Gastrocnemius medialis (tissue), 4 donors: ENCODE measurements around the gene RAB3A. TPM values are rescaled to one million over a fixed set of nuclear protein-coding genes. Genes with fewer than 3 reads are reported as not detected.

Source experiments
- ATAC-seq, 2 donors: fragments of 150-250 bp; one replicate each; pipeline ENCODE4 v1.9.1; 2016
- DNase-seq, 2 donors: peaks; one replicate each; pipeline ENCODE4 v3.0.0-alpha.2; 2019
- H3K27ac ChIP-seq, 4 donors: fragments of 200-600 bp; sonication (generic); 1 replicate in 1 of 4; 2 replicates in 3 of 4; pipeline ENCODE4 v1.5.1; 2016 to 2018; ENCODE audit warnings: mild to moderate bottlenecking in 2 of 4, moderate library complexity in 1 of 4
- H3K27me3 ChIP-seq, 3 donors: fragments of 200-600 bp; sonication (generic) in 2 of 3; 1 replicate in 1 of 3; 2 replicates in 2 of 3; pipeline versions ENCODE4 v1.5.1 to v1.6.0; 2016 to 2019; ENCODE audit warnings: mild to moderate bottlenecking in 1 of 3, moderate library complexity in 1 of 3
- H3K36me3 ChIP-seq, 2 donors: fragments of 200-600 bp; sonication (generic) in 1 of 2; one replicate each; pipeline ENCODE4 v1.5.1; 2017 to 2018
- H3K4me1 ChIP-seq, 2 donors: fragments of 200-600 bp; sonication (generic) in 1 of 2; one replicate each; pipeline ENCODE4 v1.5.1; 2016 to 2017; ENCODE audit warnings: mild to moderate bottlenecking in 2 of 2
- H3K4me3 ChIP-seq, 4 donors: fragments of 200-600 bp; sonication (generic) in 3 of 4; 1 replicate in 1 of 4; 2 replicates in 3 of 4; pipeline ENCODE4 v1.5.1; 2016 to 2019; ENCODE audit warnings: mild to moderate bottlenecking in 2 of 4
- H3K9me3 ChIP-seq, 3 donors: fragments of 200-600 bp; sonication (generic) in 2 of 3; 1 replicate in 1 of 3; 2 replicates in 2 of 3; pipeline ENCODE4 v1.5.1; 2016 to 2019
- POLR2A ChIP-seq, 2 donors: fragments of 450-650 bp; IDR thresholded peaks; one replicate each; pipeline ENCODE4 v1.6.1; 2017; ENCODE audit warnings: antibody characterized with exemption in 2 of 2, mild to moderate bottlenecking in 2 of 2, moderate library complexity in 2 of 2
- in situ Hi-C, 4 donors: fragments of 200-750 bp; cut with MboI; loops; one replicate each; pipeline versions ENCODE4 v1.15.0 to v1.8.0; 2017; ENCODE audit warnings: low sequenced_read_pairs in 4 of 4
- intact Hi-C: fragments of 100-400 bp; cut with DNase I; formaldehyde crosslinking; loops from one replicate; pipeline ENCODE4 v1.15.1; 2023; ENCODE audit warnings: low total_unique reads
- total RNA-seq, 4 donors: library from RNA; depleted of rRNA; stranded (reverse); fragments of >200 nt; gene quantifications; one replicate each; pipeline versions ENCODE4 v1.1.0 to v1.2.3, GENCODE V29; 2016
- TF ChIP-seq, protein P1 (sequence below), 5 experiments: fragments of 450-650 bp in 3 of 5; fragments of 200-600 bp in 2 of 5; sonication (generic) in 2 of 5; IDR thresholded peaks in 4 of 5; conservative IDR thresholded peaks in 1 of 5; 1 replicate in 4 of 5; 2 replicates in 1 of 5; pipeline ENCODE4 v1.5.1; 2016 to 2019; ENCODE audit warnings: antibody characterized with exemption in 5 of 5, mild to moderate bottlenecking in 3 of 5, moderate library complexity in 3 of 5

The RAB3A gene
- total RNA-seq, 4 donors from 2014 or later, result 0.51 to 2.3 TPM; not detected in 2

DNA sequence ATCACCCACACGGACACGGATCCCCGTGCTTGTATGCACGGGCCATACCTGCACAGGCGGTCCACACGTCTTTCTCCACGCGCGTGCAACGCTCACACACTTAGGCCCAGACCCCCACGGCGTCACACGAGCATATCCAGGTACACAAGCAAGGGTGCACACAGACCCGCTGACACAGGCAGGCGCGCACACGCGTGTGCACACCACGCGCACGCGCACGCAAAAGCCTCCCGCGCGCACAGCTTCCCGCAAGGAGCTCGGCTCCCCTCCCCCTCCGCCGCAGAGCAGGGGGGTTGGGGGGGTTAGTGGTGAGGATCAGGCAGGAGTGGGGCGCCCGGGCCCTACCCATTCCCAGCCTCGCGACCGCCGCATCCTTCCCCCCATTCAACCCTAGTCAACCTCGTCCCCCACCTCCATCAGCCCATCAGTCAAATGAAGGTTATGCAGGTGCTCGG is 407 bp downstream of the RAB3A start:
- peak in 1 of 2 donors; percentile 31 for DNase-seq
- H3K9me3 ChIP-seq, result no peaks in the 10 kb centered on the region
- H3K27ac ChIP-seq, result peak overlapping the region; percentile 59 to 80 (median 72)
- in situ Hi-C loops, result no loop called here
- no peaks in the 10 kb centered on the region for H3K27me3 ChIP-seq
- no peak for TF ChIP-seq POLR2A (IDR thresholded peaks at IDR 0.05)
- TF ChIP-seq, protein P1, sequence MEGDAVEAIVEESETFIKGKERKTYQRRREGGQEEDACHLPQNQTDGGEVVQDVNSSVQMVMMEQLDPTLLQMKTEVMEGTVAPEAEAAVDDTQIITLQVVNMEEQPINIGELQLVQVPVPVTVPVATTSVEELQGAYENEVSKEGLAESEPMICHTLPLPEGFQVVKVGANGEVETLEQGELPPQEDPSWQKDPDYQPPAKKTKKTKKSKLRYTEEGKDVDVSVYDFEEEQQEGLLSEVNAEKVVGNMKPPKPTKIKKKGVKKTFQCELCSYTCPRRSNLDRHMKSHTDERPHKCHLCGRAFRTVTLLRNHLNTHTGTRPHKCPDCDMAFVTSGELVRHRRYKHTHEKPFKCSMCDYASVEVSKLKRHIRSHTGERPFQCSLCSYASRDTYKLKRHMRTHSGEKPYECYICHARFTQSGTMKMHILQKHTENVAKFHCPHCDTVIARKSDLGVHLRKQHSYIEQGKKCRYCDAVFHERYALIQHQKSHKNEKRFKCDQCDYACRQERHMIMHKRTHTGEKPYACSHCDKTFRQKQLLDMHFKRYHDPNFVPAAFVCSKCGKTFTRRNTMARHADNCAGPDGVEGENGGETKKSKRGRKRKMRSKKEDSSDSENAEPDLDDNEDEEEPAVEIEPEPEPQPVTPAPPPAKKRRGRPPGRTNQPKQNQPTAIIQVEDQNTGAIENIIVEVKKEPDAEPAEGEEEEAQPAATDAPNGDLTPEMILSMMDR (IDR thresholded peaks at IDR 0.05 in 4 of 5, conservative IDR thresholded peaks at IDR 0.05 in 1 of 5), result peak in 1 of 5 experiments; percentile 22
- H3K4me3 ChIP-seq, result peak overlapping the region; percentile 58 to 83 (median 74)
- H3K4me1 ChIP-seq, result peaks cover 6 to 19% of the 10 kb centered on the region in 2 donors
- peak in 1 of 2 donors; percentile 2 for ATAC-seq
- intact Hi-C loops, result loop anchor here (5.0 to 10.0 kb wide), 2 partner anchors 196 to 211 kb away; partner anchors contain the start of genes ARRDC2 and SSBP4
- no peaks in the 10 kb centered on the region for H3K36me3 ChIP-seq

DNA sequence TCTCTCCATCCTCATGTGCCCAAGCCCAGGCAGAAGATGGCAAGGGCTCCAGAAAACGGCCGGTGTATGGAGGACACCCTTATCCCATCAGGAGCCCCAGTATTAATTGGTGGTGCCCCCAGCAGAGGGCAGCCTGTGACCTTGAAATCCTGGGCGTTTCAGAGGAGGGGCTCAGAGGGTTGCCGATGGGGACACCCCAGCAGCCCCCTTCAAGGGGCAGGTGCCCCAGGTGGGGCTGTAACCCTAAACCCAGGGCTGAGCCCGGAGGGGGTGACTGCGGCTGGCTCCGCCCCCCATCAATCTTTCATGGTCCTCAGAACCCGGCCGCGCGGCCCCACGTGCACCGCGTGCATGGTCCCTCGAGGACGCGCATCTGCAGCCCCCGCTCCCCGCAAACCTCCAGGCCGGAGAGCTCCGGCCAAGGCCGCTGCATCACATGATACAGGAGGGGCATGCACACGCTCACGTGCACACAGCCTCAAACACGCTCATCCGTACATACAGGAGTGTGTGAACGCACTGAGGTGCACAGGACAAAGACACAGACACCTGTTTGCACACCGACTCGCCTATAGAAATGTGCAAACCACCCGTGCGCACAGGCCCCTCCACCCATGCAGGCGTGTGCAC is 949 bp downstream of the RAB3A start:
- DNase-seq (no peak), ATAC-seq (no peak)
- Histone ChIP-seq H3K4me1 (peaks cover 6 to 16% of the 10 kb centered on the region in 2 donors), H3K9me3 (no peaks in the 10 kb centered on the region), H3K36me3 (no peaks in the 10 kb centered on the region), H3K27me3 (no peaks in the 10 kb centered on the region), H3K27ac (peak overlapping the region in 1 of 4 donors; percentile 59), H3K4me3 (peak overlapping the region; percentile 58 to 83 (median 74))
- in situ Hi-C loops (no loop called here), intact Hi-C loops (loop anchor here (5.0 to 10.0 kb wide), 2 partner anchors 196 to 212 kb away; partner anchors contain the start of genes ARRDC2 and SSBP4)
- TF ChIP-seq POLR2A (IDR thresholded peaks at IDR 0.05), result no peak
- TF ChIP-seq, protein P1 (IDR thresholded peaks at IDR 0.05 in 4 of 5, conservative IDR thresholded peaks at IDR 0.05 in 1 of 5), result peak in 2 of 5 experiments; percentile 19 to 43

DNA sequence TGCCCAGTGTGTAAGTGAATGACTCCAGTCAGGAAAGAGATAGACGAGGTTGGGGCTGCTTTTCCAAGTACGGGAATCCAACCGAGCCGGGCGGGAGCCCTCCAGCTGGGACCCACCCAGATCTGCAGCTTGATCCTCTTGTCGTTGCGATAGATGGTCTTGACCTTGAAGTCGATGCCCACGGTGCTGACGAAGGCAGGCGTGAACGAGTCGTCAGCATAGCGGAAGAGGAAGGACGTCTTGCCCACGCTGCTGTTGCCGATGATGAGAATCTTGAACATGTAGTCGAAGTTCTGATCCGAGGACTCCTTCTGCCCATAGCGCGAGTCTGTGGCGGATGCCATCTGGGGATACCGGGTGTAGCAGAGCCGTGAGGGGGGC is 1.5 kb downstream of the RAB3A start:
- Histone ChIP-seq H3K36me3 (no peaks in the 10 kb centered on the region), H3K9me3 (no peaks in the 10 kb centered on the region), H3K27ac (no peak overlapping the region), H3K4me3 (no peak overlapping the region), H3K27me3 (no peaks in the 10 kb centered on the region), H3K4me1 (peaks cover 6 to 16% of the 10 kb centered on the region in 2 donors)
- no peak for TF ChIP-seq POLR2A (IDR thresholded peaks at IDR 0.05)
- TF ChIP-seq, protein P1 (IDR thresholded peaks at IDR 0.05 in 4 of 5, conservative IDR thresholded peaks at IDR 0.05 in 1 of 5), result no peak
- ATAC-seq, result no peak
- intact Hi-C loops, result loop anchor here (5.0 to 10.0 kb wide), 2 partner anchors 195 to 212 kb away; partner anchors contain the start of genes ARRDC2 and SSBP4
- no peak for DNase-seq
- in situ Hi-C loops, result no loop called here

DNA sequence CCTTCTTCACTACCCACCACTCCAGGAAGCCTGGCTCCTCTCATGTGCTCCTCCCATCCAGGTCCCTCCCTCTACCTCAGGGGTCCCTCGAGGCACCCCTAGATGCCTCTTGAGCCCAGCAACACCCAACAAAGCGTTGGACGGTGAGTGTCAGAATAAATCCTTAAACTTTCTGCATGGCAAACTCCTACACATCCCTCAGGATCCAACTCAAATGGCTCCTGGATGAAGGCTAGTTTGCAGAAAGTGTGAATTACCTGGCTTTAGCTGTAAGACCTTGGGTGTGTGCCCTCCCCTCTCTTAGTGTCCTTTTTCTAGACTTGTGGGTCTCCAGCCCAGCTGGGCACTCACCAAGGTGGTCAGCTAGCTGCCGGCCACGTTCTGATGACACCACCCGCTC is 5.5 kb downstream of the RAB3A start:
- Histone ChIP-seq H3K4me3 (no peak overlapping the region), H3K27ac (no peak overlapping the region), H3K27me3 (no peaks in the 10 kb centered on the region), H3K36me3 (peaks cover 0 to 12% of the 10 kb centered on the region in 2 donors), H3K4me1 (peaks cover 11 to 19% of the 10 kb centered on the region in 2 donors), H3K9me3 (no peaks in the 10 kb centered on the region)
- no peak for ATAC-seq
- no peak for DNase-seq
- intact Hi-C loops, result no loop called here
- TF ChIP-seq, protein P1 (IDR thresholded peaks at IDR 0.05 in 4 of 5, conservative IDR thresholded peaks at IDR 0.05 in 1 of 5), result no peak
- TF ChIP-seq POLR2A (IDR thresholded peaks at IDR 0.05), result no peak
- in situ Hi-C loops, result loop anchor here in 1 of 4 donors (10.0 kb wide), 1 partner anchor 126 kb away; the partner anchor contains the start of gene LSM4
